HG02840 (cell line): ENCODE data around the gene GABRB1.

ENCODE experiments used
- ATAC-seq: cut with Tn5 transposase; IDR thresholded peaks from one replicate; pipeline ENCODE4 v1.9.1; 2021; ENCODE audit warnings: mild to moderate bottlenecking, moderate library complexity, moderate number of reproducible peaks; ENCODE audit not compliant: unreplicated experiment, low FRiP score

The GABRB1 gene

GRCh38 chr4:47106561-47106960, 75.2 kb downstream of the GABRB1 start:
- ATAC-seq: no peak

- no peak for ATAC-seq
Measured at GRCh38 chr4:47109379-47109778, 78.0 kb downstream of the GABRB1 start.

DNA sequence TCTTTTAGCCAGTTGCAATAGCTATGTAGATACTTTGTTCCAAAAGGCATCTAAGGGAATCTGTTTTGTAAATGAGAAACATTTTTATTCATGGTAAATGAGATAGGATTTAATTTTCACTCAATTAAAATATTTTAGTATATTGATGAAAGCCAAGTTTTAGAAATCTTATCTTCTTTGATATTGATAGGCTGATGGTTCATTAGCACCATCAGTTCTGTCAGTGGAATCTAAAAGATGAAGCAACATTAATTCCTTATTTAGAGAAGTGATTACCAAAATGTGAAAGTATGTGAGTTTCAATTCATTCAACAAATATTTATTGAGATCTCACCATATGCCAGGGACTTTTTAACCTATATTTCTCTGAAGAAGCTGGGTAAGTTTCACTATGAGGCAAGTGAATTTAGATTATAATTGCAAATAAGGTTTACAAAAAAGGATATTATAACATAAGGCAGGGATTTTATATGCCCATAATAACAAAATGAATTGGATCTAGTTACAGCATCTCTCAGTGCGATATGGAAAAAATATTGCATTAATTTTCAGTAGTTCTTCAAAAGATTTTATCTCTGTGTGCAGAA, 79.3 kb downstream of the GABRB1 start:
- no peak for ATAC-seq

DNA sequence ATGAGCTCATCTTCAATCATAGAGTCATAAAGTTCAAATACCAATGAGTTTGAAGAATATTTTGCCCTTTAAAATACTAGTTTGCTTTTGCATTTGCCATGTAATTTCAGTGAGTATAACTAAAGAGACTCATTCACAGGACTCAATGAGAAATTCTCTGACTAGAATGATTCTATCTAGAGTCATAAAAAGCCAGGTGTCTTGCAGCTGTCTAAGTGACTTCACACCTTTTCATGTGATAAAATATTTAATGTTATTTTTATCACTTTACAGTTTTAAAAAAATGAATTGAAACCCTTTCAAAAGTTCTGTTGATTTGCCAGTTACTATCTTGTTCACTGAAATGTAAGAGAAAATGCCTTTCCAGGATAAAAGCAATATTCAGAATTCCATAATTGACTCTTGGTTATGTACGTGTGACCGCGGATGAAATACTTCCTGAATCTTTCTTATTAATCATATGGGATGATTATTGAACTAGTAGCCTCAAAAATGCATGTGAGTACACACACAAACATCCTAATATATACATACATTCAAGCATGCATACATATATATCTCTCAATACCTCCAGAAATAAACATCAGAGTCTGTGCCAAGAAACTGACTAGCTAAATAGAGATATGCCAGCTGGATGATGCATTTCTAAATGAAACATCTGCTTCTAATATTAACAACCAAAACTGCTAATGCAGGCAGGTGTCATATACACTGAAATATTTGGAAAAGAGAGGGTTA, 87.0 kb downstream of the GABRB1 start:
- no peak for ATAC-seq

DNA sequence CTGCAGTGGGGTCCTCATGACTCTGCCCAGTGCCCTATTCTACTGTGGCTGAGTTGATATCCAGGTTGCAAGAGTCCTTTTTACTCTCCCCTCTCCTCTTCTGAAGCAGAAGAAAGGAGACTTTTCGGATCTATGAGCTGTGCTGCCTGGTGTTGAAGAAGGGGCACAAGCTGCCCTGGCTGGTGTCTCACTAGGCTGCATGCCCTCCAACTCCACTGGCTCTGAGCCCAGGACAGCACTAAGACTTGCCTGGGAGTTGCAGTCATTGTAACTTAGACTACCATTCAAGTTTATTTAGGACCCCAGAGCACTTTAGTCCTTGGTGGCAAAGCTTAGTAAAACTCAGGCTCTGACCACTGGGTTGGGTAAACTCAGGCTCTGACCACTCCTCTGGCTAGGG, 89.4 kb downstream of the GABRB1 start:
- no peak for ATAC-seq

DNA sequence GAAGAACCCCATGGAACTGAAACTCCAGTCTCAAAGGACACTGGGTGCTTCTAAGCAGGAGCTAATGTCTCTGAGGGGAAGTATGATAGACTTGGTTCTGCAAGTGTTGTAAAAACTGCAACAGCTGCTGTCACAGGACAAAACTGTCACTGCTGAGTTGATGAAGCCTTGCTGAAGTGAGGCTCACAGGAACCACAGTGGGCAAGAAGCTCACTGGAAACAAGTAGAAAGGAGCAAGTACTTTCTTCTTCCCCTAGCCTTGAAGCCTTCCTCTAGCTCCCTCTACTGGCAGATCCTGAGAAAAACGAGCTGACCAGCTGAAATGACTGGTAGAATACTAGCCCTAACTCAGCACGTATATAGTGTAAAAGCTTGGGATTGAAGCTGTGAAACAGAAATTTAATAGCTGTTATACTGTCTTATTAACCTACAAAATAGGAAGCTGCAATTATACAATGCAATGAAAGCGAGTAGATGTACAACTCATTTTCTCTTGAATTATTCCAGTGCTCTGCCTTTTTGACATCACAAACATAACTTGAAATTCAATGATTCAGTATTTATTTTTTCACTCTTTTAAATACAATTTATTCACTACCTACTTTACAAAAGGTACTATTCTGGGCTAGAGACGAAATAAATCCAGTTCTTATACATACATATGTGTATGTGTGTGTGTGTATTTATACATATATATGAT, 91.4 kb downstream of the GABRB1 start:
- peak; percentile 76 for ATAC-seq

DNA sequence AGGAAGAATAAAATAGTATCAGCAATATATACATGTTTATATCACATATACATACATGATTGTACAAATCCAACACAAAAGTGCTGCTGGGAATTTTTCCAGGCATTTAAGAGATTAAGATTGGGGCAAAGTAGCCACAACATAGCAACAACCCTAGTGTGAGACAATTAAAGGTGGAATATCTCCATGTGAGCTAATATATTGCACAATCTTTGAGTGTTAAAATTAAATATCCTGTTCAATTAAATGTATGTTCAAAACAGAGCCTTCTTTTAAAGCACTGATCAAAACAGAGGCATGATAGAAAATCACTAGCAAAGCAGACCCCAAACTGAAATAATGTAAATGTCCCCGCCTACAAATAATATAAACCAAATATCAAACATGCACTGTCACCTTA, 97.6 kb downstream of the GABRB1 start:
- ATAC-seq: no peak

GRCh38 chr4:47135210-47135609, 103.8 kb downstream of the GABRB1 start:
- no peak for ATAC-seq

DNA sequence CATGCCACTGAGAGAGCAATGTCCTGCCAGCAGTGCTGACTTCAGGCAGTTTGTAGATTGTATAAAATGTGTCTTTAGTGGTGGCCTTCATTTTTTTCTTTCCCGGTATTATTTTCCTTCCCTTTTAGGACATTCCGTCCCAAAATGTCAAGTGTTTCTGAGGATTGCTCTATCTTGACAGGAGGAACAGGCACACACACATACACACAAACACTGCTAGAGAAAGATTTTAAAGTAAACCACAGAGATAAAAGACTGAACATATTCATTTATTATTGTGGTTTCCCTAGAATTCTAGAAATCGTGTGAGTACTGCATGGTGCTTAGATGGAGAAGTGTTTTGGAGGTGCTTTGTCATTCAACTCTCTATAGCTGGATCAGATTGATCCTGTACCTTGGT, 111.9 kb downstream of the GABRB1 start:
- ATAC-seq: no peak

DNA sequence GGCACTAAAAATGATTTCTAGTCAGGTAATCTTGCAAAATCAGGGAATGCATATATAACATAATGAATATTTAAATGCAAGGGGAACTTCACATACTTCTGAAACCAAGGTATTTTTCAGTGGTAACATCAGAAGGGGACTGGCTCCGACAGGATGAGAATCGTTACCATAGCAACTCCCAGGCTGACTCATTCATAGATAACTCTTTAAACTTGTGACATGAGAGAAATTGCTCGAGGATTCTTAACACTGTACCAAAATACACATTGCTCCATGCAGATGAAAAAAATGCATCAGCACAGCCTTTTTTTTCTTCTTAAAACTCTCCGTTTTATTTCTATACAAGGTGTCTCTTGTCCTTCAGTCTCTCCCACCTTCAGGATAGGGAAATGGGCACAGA, 114.3 kb downstream of the GABRB1 start:
- ATAC-seq: peak; percentile 99

- no peak for ATAC-seq
Measured at GRCh38 chr4:47154816-47155370, 123.5 kb downstream of the GABRB1 start.

DNA sequence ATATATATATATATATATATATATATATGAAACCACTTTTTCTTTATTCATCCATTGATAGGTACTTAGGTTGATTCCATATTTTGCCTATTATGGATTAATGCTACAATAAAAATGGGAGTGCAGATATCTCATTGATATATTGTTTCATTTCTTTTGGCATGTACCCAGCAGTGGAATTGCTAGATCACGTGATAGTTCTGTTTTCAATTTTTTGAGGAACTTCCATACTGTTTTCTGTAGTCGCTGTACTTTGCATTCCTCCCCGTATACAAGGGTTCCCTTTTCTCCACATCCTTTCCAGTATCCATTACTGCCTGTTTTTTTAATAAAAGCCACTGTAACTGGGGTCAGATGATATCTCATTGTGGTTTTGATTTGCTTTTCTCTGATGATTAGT, 124.6 kb downstream of the GABRB1 start:
- ATAC-seq: no peak

DNA sequence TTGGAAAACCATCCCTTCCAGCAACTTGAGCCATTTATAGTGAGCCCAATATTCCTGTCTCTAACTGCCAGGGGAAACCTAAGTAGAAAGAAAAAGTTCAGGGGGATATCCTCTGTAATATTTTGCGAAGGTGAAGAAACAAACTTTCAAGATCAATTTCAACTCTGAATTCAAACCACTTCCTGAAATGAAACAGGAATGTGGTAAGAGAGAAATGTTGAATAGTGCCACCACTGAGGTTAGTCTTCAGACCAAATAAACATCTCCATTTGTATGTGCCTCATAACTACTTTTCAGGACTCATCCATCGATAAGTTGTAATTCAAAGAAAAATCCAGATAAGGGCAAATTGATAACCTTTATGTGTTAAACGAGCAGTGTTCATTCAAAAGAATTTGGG, 128.7 kb downstream of the GABRB1 start:
- no peak for ATAC-seq

DNA sequence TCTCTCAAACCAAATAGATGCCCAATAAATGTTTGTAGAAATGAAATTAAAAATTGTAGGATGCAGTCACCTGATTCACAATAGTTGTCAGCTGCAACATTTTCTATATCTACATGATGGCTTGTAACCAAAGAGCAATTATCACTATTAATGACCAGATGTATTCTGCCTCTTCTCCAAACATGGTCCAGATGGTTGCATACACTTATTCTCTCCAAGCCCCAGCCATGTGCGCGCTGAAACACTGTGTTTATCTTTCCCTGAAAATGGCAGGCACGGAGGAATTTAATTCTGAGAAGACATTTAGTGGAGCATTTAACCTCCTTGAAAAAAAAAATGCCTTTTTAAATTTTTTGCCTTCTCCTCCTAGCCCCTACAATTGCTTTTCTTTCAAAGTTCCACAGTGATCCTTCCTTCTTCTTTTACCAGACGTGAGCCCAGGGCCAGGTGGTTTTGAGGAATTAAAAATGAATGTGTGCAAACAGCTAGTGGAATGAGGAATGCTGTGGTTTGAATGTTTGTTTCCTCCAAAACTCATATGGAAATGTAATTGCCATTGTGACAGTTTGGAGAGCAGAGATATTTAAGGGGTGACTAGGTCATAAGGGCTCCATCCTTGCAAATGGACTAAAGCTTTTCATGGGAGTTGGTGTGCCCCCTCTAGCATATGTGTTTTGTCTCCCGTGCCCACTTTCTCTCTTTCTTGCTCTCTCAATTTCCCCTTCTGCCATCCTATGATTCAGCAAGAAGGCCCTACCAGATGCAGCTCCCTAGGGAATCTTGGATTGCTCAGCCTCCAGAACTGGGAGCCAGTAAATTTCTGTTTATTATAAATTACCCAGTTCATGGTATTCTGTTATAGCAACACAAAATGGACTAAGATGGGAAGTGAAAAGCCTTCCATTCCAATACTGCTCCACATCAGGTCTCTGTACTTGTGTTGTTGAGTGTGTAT, 136.0 kb downstream of the GABRB1 start:
- no peak for ATAC-seq

GRCh38 chr4:47184083-47184482, 152.7 kb downstream of the GABRB1 start:
- ATAC-seq: no peak

DNA sequence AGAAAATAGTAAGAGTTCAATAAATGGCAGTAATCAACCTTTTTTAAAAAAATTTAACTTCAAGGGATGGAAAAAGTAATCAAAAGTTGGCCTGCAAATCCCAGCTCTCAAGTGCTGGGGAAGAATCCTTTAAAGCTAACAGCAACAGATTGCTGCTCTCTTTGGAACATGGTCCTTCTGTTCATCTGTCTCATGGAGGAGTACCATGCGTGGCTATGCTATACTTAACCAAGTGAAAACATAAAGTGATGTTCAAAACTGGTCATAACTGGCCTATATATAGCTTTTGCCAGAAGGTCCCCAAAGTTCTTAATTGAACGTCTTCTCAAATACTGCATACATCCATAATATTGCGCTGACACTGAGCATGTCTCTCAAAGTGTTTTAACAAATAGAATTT, 154.4 kb downstream of the GABRB1 start:
- ATAC-seq: no peak

GRCh38 chr4:47187608-47188007, 156.2 kb downstream of the GABRB1 start:
- no peak for ATAC-seq

DNA sequence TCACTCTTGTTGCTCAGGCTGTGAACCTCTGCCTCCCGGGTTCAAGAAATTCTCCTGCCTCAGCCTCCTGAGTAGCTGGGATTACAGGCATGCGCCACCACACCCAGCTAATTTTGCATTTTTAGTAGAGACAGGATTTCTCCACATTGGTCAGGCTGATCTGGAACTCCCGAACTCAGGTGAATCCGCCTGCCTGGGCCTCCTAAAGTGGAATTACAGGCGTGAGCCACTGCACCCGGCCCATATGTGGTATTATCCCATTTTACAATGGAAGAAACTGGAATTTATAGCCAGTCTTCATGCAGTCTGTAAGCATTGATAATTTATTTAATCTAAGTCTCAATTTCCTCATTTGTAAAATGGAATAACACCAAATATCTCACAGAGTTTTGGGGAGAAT, 161.8 kb downstream of the GABRB1 start:
- no peak for ATAC-seq

DNA sequence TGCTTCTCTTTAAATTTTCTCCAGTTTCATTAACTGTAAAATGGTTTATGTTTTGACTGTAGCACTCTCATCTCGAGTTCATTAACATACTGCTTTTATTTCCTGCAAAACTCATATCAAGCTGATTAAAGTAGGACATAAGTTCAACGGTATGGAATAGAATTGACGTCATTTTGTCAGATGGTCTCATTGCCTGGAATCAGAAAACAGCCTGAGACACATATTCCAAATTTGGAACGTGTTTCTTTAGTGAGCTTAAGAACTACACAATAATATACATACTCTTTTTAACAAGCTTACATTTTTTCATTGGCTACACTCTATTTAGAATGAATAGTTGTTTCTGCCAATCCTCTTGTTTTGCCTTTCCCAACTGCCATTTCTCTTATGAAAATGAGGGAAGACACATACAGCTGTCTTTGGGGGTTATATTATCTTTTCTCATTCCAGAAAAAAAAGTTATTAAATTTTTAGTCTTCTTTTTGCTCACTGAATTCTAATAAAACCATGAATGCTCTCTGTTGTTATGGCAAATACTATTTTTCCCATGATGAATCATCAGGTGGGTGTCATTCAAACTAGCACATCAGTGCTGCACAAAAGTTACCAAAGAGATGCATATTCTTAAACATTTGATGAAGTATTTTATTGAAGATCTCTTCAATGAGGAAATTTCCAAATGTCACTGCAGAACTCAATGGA, 162.8 kb downstream of the GABRB1 start:
- ATAC-seq: no peak

DNA sequence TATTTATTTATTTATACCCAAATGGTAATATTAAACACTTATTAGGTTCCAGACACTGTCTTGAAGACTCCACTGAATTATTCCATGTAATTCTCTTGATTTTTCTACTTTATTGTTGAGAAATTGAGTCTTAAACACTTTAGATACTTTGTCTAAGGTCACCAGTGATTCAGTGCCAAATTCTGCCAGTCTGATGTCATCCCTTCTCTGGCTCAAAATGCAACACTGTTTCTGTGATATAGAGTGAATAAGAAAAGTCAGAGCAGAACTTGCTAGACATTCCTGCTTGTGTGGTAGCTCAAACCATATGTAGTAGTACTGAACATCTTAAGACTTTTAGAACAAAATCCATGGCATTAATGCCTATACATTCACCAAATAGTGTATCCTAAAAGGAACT, 164.3 kb downstream of the GABRB1 start:
- no peak for ATAC-seq
